HCT116 (cell line): ENCODE results near the gene ATAD3A. TPM values are rescaled to one million over a fixed set of nuclear protein-coding genes. Genes with fewer than 3 reads are reported as not detected.

Experiments
- ATAC-seq: fragments of 200-7000 bp; cut with Tn5 transposase; 2 replicates; pipeline ENCODE4 v1.9.1; 2020; ENCODE audit warnings: mild to moderate bottlenecking, moderate library complexity
- BruUV-seq: library from RNA; stranded (reverse); fragments of 400-500 nt; replicated peaks from 2 replicates; lab custom pipeline; 2021; lab: Mats Ljungman, UMichigan
- CTCF ChIA-PET: fragments of 300-600 bp; sonication (Branson Sonifier 250); formaldehyde crosslinking; loops from one replicate; lab custom pipeline; 2021; ENCODE audit warnings: antibody characterized with exemption; lab: Charles Lee
- POLR2A ChIA-PET: fragments of 300-600, 350-600 bp; sonication (Branson Sonifier 250); formaldehyde crosslinking; loops from one replicate; lab custom pipeline; 2021; ENCODE audit warnings: antibody characterized with exemption; lab: Charles Lee
- RAD21 ChIA-PET, 2 experiments: fragments of 300-600 bp; sonication (Branson Sonifier 250); formaldehyde crosslinking; loops; one replicate each; lab custom pipeline; 2023; ENCODE audit warnings: low total read pairs in 2 of 2; ENCODE audit not compliant: uncharacterized antibody in 2 of 2, unreplicated experiment in 2 of 2, low non-redundant PET in 1 of 2; lab: Charles Lee
- DNase-seq: peaks from one replicate; pipeline ENCODE4 v3.0.0-alpha.2; 2010; ENCODE audit warnings: low read depth, low spot score
- H2AFZ ChIP-seq: fragments of 200-600 bp; shearing (Covaris generic), sonication (generic); 2 replicates; pipeline ENCODE4 v1.6.1; 2017; ENCODE audit warnings: low read depth, mixed run types, mixed read lengths, antibody characterized with exemption, low read length; ENCODE audit not compliant: poor library complexity, severe bottlenecking
- H3K27ac ChIP-seq: 2 replicates; pipeline ENCODE4 v1.5.1; 2012; ENCODE audit warnings: low read depth, low read length
- H3K27me3 ChIP-seq: fragments of 200-600 bp; sonication (generic); 2 replicates; pipeline ENCODE4 v1.6.1; 2016; ENCODE audit warnings: mixed run types, low read length, mixed read lengths; ENCODE audit not compliant: insufficient read depth
- H3K36me3 ChIP-seq, 2 experiments: fragments of 200-500 bp in 1 of 2; fragments of 200-600 bp in 1 of 2; sonication (Bioruptor generic) in 1 of 2; sonication (generic) in 1 of 2; 2 replicates each; pipeline versions ENCODE4 v1.5.1 to v1.6.1; 2014 to 2016; ENCODE audit warnings: low read length in 2 of 2, inconsistent platforms in 1 of 2, mixed read lengths in 1 of 2, mixed run types in 1 of 2; ENCODE audit not compliant: insufficient read depth in 2 of 2, control insufficient read depth in 1 of 2
- H3K4me1 ChIP-seq, 2 experiments: fragments of 200-600 bp in 1 of 2; sonication (generic) in 1 of 2; 2 replicates each; pipeline versions ENCODE4 v1.5.1 to v1.6.1; 2012 to 2017; ENCODE audit warnings: low read length in 2 of 2, inconsistent platforms in 1 of 2, mild to moderate bottlenecking in 1 of 2, mixed read lengths in 1 of 2, mixed run types in 1 of 2, moderate library complexity in 1 of 2; ENCODE audit not compliant: insufficient read depth in 2 of 2, control insufficient read depth in 1 of 2
- H3K4me2 ChIP-seq: fragments of 200-600 bp; sonication (generic); 2 replicates; pipeline ENCODE4 v1.6.1; 2017; ENCODE audit warnings: mixed run types, low read length, mixed read lengths
- H3K4me3 ChIP-seq, 2 experiments: fragments of 200-600 bp in 1 of 2; sonication (generic) in 1 of 2; replicated peaks in 1 of 2; 2 replicates each; pipeline ENCODE4 v1.5.1; 2011 to 2016; ENCODE audit warnings: low read length in 2 of 2, control low read depth in 1 of 2, low read depth in 1 of 2, mild to moderate bottlenecking in 1 of 2, mixed read lengths in 1 of 2, mixed run types in 1 of 2
- H3K79me2 ChIP-seq: fragments of 200-600 bp; sonication (generic); 2 replicates; pipeline ENCODE4 v1.6.1; 2017; ENCODE audit warnings: mild to moderate bottlenecking, mixed run types, low read length, moderate library complexity, mixed read lengths; ENCODE audit not compliant: insufficient read depth
- H3K9ac ChIP-seq: fragments of 200-600 bp; sonication (generic); 2 replicates; pipeline ENCODE4 v1.6.1; 2016; ENCODE audit warnings: low read length, mixed read lengths
- H3K9me2 ChIP-seq: fragments of 200-600 bp; sonication (generic), shearing (Covaris generic); 2 replicates; pipeline ENCODE4 v1.6.1; 2017; ENCODE audit warnings: mixed run types, mild to moderate bottlenecking, moderate library complexity; ENCODE audit not compliant: insufficient read depth
- H3K9me3 ChIP-seq, 2 experiments: fragments of 200-500 bp in 1 of 2; fragments of 200-600 bp in 1 of 2; sonication (Bioruptor generic) in 1 of 2; sonication (generic) in 1 of 2; 2 replicates each; pipeline ENCODE4 v1.6.1; 2014 to 2017; ENCODE audit warnings: low read length in 2 of 2, mixed read lengths in 2 of 2, inconsistent platforms in 1 of 2, low read depth in 1 of 2, mild to moderate bottlenecking in 1 of 2, mixed run types in 1 of 2, moderate library complexity in 1 of 2; ENCODE audit not compliant: control insufficient read depth in 1 of 2, insufficient read depth in 1 of 2
- H4K20me1 ChIP-seq: fragments of 200-600 bp; sonication (generic), shearing (Covaris generic); 2 replicates; pipeline ENCODE4 v1.6.1; 2017; ENCODE audit warnings: mixed run types, mild to moderate bottlenecking, moderate library complexity; ENCODE audit not compliant: insufficient read depth
- CEBPB ChIP-seq: IDR thresholded peaks from 2 replicates; pipeline ENCODE4 v1.6.1; 2012; ENCODE audit warnings: low read depth
- EGR1 ChIP-seq: IDR thresholded peaks from 2 replicates; pipeline ENCODE4 v1.6.1; 2012; ENCODE audit warnings: low read depth
- ELF1 ChIP-seq: IDR thresholded peaks from 2 replicates; pipeline ENCODE4 v1.6.1; 2012; ENCODE audit warnings: low read depth, borderline replicate concordance
- EZH2 ChIP-seq: fragments of 200-600 bp; sonication (generic); IDR thresholded peaks from 2 replicates; pipeline ENCODE4 v1.6.1; 2017; ENCODE audit warnings: antibody characterized with exemption, mixed run types
- EZH2phosphoT487 ChIP-seq: fragments of 200-600 bp; IDR thresholded peaks from 2 replicates; pipeline ENCODE4 v1.6.1; 2018; ENCODE audit warnings: antibody characterized with exemption, borderline replicate concordance
- FOSL1 ChIP-seq: IDR thresholded peaks from 2 replicates; pipeline ENCODE4 v1.6.1; 2012; ENCODE audit warnings: low read depth
- JUND ChIP-seq: IDR thresholded peaks from 2 replicates; pipeline ENCODE4 v1.6.1; 2012
- MAX ChIP-seq: IDR thresholded peaks from 2 replicates; pipeline ENCODE4 v1.6.1; 2012
- POLR2A ChIP-seq: IDR thresholded peaks from 2 replicates; pipeline ENCODE4 v1.7.0; 2011; ENCODE audit warnings: borderline replicate concordance; ENCODE audit not compliant: insufficient read depth, insufficient read length; ENCODE audit errors: extremely low read depth
- POLR2AphosphoS5 ChIP-seq: IDR thresholded peaks from 2 replicates; pipeline ENCODE4 v1.6.1; 2011; ENCODE audit warnings: mild to moderate bottlenecking, low read depth, low read length, moderate library complexity
- REST ChIP-seq: IDR thresholded peaks from 2 replicates; pipeline ENCODE4 v1.6.1; 2012; ENCODE audit warnings: low read depth
- SIN3A ChIP-seq: IDR thresholded peaks from 2 replicates; pipeline ENCODE4 v1.6.1; 2012; ENCODE audit warnings: low read depth
- SP1 ChIP-seq: IDR thresholded peaks from 2 replicates; pipeline ENCODE4 v1.6.1; 2012; ENCODE audit warnings: low read depth
- YY1 ChIP-seq: IDR thresholded peaks from 2 replicates; pipeline ENCODE4 v1.6.1; 2011; ENCODE audit warnings: low read length, low read depth, moderate library complexity, mild to moderate bottlenecking; ENCODE audit not compliant: insufficient replicate concordance; ENCODE audit errors: extremely low read depth
- ZFX ChIP-seq: fragments of 450-650 bp; IDR thresholded peaks from 2 replicates; pipeline ENCODE4 v1.6.1; 2017
- ZNF274 ChIP-seq: fragments of 200-500 bp; sonication (Bioruptor generic); IDR thresholded peaks from 2 replicates; pipeline ENCODE4 v1.6.1; 2014; ENCODE audit warnings: mild to moderate bottlenecking, low read depth, low read length, inconsistent platforms
- intact Hi-C: fragments of 100-400 bp; cut with micrococcal nuclease; formaldehyde crosslinking; loops from 2 replicates; pipeline ENCODE4 v1.10.0; 2022
- total RNA-seq: library from RNA; stranded (reverse); gene quantifications from one replicate; pipeline ENCODE4 v1.2.1, GENCODE V29; 2021; ENCODE audit not compliant: unreplicated experiment
- TF ChIP-seq, protein P1 (sequence below): IDR thresholded peaks from 2 replicates; pipeline ENCODE4 v1.6.1; 2011; ENCODE audit warnings: mild to moderate bottlenecking, low read length, moderate library complexity; ENCODE audit not compliant: insufficient replicate concordance; ENCODE audit errors: extremely low read depth
- TF ChIP-seq, protein P2 (sequence below), 3 experiments: fragments of 200-600 bp in 1 of 3; sonication (generic) in 1 of 3; IDR thresholded peaks in 2 of 3; conservative IDR thresholded peaks in 1 of 3; 2 replicates each; pipeline ENCODE4 v1.5.1; 2012 to 2017; ENCODE audit warnings: low read depth in 2 of 3, low read length in 2 of 3, antibody characterized with exemption in 1 of 3, borderline replicate concordance in 1 of 3, control low read depth in 1 of 3, mild to moderate bottlenecking in 1 of 3, mixed read lengths in 1 of 3, mixed run types in 1 of 3, moderate library complexity in 1 of 3; ENCODE audit not compliant: insufficient read depth in 1 of 3

ATAD3A gene
- total RNA-seq, 1 experiment from 2014 or later: 92.3 TPM

DNA sequence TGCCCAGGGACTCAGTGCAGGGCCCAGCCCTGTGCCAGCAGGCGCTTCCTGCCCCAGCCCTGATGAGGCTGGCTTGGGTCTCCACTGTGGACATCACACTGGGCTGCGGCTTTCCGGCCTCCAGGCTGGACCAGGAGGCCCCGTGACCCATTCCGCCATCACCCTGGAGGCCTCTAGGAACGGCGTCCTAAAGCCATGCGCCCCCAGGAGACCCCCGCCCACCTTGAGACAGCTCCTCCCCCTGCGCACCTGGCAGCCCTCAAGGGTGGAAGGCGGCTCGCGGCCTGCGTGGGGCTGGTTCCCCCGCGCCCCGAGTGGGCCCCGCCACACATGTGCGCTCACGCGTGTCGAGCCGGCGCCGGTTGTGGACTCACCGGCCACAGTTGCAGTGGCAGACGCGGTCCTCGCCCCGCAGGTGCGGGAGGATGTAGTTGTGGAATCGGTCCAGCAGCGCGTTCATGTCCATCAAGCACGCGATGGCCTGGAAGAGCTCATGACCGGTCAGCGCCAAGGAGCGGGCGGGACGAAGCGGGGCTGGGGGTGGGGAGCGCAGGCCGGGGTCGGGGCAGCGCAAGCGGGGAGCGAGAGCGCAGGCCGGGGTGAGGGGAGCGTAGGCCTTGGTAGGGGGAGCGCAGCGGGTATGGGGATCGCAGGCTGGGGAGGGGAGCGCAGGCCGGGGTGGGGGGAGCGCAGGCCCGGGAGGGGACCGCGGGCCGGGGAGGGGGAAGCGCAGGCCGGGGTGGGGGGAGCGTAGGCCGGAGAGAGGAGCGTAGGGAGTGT lies 27.5 kb downstream of the ATAD3A start:
- no peaks in the 10 kb centered on the region for H3K36me3 ChIP-seq
- BruUV-seq: no TSS peak
- H3K4me3 ChIP-seq: no peak overlapping the region
- H3K27ac ChIP-seq: no peak overlapping the region
- H3K27me3 ChIP-seq: no peaks in the 10 kb centered on the region
- H3K4me2 ChIP-seq: no peak overlapping the region
- H3K4me1 ChIP-seq: no peaks in the 10 kb centered on the region
- H4K20me1 ChIP-seq: no peaks in the 10 kb centered on the region
- ATAC-seq (no peak), DNase-seq (no peak)
- H3K79me2 ChIP-seq: no peaks in the 10 kb centered on the region
- H3K9me3 ChIP-seq: no peaks in the 10 kb centered on the region
- no peak overlapping the region for H2AFZ ChIP-seq
- no peak overlapping the region for H3K9ac ChIP-seq
- no peaks in the 10 kb centered on the region for H3K9me2 ChIP-seq
- POLR2A ChIA-PET: no interaction called here
- RAD21 ChIA-PET: no interaction called here
- TF ChIP-seq ZNF274: no peak
- no peak for TF ChIP-seq POLR2AphosphoS5
- TF ChIP-seq EZH2phosphoT487: no peak
- no peak for TF ChIP-seq ELF1
- no peak for TF ChIP-seq SIN3A
- TF ChIP-seq EZH2: no peak
- no peak for TF ChIP-seq JUND
- TF ChIP-seq, protein P1, sequence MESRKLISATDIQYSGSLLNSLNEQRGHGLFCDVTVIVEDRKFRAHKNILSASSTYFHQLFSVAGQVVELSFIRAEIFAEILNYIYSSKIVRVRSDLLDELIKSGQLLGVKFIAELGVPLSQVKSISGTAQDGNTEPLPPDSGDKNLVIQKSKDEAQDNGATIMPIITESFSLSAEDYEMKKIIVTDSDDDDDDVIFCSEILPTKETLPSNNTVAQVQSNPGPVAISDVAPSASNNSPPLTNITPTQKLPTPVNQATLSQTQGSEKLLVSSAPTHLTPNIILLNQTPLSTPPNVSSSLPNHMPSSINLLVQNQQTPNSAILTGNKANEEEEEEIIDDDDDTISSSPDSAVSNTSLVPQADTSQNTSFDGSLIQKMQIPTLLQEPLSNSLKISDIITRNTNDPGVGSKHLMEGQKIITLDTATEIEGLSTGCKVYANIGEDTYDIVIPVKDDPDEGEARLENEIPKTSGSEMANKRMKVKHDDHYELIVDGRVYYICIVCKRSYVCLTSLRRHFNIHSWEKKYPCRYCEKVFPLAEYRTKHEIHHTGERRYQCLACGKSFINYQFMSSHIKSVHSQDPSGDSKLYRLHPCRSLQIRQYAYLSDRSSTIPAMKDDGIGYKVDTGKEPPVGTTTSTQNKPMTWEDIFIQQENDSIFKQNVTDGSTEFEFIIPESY: no peak
- no peak for TF ChIP-seq CEBPB
- TF ChIP-seq SP1: no peak
- TF ChIP-seq EGR1: no peak
- TF ChIP-seq, protein P2, sequence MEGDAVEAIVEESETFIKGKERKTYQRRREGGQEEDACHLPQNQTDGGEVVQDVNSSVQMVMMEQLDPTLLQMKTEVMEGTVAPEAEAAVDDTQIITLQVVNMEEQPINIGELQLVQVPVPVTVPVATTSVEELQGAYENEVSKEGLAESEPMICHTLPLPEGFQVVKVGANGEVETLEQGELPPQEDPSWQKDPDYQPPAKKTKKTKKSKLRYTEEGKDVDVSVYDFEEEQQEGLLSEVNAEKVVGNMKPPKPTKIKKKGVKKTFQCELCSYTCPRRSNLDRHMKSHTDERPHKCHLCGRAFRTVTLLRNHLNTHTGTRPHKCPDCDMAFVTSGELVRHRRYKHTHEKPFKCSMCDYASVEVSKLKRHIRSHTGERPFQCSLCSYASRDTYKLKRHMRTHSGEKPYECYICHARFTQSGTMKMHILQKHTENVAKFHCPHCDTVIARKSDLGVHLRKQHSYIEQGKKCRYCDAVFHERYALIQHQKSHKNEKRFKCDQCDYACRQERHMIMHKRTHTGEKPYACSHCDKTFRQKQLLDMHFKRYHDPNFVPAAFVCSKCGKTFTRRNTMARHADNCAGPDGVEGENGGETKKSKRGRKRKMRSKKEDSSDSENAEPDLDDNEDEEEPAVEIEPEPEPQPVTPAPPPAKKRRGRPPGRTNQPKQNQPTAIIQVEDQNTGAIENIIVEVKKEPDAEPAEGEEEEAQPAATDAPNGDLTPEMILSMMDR (IDR thresholded peaks at IDR 0.05 in 2 of 3, conservative IDR thresholded peaks at IDR 0.05 in 1 of 3; ENCODE audit: borderline replicate concordance in 1 of 3, insufficient read depth in 1 of 3, low read depth in 2 of 3, low read length in 2 of 3): no peak
- no peak for TF ChIP-seq POLR2A
- no peak for TF ChIP-seq MAX
- TF ChIP-seq FOSL1: no peak
- no peak for TF ChIP-seq REST
- no peak for TF ChIP-seq ZFX
- no peak for TF ChIP-seq YY1
- CTCF ChIA-PET: no interaction called here
- intact Hi-C loops: no loop called here
